GM21526 (cell line): ENCODE results near the gene PCGF6.
"Not testable (repeated sequence)": the region's sequence is repeated elsewhere in the genome, so short reads cannot be mapped to it uniquely, and the experiment has no call there.

Experiments
- ATAC-seq: cut with Tn5 transposase; IDR thresholded peaks from one replicate; pipeline ENCODE4 v1.9.1; 2021; ENCODE audit warnings: moderate library complexity; ENCODE audit not compliant: unreplicated experiment, low FRiP score

PCGF6 gene

DNA sequence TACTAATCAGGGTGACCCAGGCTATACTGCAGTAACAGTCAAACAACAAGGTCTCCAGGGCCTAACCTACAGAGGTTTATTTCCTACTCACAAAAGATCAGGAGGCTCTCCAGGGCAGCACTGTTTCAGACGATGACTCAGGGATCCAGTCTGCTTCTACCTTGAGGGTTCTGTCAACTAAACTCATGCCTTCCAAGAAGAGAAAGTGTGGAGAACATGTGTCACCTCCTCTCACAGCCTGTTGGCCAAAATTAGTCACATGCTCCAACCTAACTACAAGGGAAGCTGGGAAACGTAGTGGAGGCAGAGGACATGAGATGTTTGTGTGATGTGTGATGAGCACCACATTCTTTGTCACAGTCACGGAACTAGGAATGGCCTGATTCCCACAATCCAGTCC lies 88.7 kb downstream of the PCGF6 start:
- ATAC-seq, result no peak

DNA sequence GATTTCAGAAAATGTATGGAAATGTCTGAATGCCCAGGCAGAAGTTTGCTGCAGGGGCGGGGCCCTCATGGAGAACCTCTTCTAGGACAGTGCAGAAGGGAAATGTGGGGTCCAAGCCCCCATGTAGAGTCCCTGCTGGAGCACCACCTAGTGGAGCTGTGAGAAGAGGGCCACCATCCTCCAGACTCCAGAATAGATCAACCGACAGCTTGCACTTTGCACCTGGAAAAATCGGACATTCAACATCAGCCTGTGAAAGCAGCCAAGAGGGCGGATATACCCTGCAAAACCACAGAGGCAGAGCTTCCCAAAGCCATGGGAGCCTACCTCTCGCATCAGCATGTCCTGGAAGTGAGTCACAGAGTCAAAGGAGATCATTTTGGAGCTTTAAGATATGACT lies 91.0 kb downstream of the PCGF6 start:
- no peak for ATAC-seq

DNA sequence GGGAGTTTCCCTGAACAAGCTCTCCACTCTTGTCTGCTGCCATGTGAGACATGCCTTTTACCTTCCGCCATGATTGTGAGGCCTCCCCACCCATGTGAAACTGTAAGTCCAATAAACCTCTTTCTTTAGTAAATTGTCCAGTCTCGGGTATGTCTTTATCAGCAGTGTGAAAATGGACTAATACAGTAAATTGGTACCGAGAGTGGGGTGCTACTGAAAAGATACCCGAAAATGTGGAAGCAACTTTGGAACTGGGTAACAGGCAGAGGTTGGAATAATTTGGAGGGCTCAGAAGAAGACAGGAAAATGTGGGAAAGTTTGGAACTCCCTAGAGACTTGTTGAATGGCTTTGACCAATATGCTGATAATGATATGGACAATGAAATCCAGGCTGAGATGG lies 92.0 kb downstream of the PCGF6 start:
- not testable (repeated sequence) for ATAC-seq

DNA sequence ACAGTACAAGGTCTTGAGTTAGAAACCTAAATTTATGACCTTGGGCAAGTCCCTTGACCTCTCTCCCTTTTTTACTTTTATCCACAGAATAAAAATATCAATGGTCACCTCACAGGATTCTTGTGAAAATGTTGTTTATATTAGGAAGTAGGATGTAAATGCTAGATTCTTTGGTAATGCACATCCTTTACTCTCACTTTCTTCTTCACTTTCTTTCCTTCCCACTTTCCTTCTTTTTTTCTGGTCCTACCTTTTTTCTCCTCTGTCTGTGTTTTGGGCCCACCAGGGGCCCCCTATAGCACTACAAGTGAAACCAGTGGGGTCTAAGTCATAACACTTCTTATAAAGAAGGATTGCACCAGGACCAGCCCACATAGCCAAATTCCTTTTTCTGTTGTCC lies 93.1 kb downstream of the PCGF6 start:
- no peak for ATAC-seq

DNA sequence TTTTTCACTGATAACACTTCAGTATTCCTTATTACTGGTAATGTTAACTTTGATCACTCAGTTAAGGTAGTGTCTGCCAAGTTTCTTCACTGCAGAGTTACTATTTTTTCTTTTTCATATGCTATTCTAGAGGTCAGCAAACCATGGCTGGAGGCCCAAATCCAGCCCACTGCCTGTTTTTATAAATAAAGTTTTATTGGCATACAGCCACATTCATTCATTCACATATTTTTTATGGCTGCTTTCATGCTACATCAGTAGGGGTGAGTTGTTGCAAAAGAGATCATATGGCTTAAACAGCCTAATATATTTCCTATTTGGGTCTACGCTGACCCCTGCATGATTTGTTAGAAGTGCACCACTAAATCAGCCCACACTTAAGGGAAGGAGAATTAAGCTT lies 94.3 kb downstream of the PCGF6 start:
- ATAC-seq, result no peak

DNA sequence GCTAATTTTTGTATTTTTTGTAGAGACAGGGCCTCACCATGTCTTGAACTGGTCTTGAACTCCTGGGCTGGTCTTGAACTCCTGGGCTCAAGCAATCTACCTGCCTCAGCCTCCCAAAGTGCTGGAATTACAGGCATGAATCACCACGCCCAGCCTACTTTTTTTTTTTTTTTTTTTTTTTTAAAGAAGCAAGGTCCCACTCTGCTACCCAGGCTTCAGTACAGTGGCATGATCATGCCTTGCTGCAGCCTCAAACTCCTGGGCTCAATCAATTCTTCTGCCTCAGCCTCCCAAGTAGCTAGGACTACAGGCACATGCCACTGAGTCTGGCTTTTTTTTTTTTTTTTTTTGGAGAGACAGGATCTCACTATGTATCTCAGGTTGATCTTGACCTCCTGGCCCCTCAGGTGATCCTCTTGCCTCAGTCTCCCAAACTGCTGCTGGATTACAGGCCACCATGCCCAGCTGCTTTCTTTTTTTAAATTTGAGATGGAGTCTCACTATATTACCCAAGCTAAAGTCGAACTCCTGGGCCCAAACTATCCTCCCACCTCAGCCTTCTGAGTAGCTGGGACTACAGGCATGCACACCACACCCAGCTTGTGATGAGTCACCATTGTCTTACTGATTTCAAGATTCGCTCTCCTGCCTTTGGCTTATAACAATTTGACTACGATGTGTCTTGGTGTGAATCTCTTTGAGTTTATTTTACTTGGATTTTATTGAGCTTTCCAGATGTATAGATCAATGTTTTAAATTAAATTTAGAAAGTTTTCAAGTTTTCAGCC lies 96.2 kb downstream of the PCGF6 start:
- ATAC-seq, result no peak

DNA sequence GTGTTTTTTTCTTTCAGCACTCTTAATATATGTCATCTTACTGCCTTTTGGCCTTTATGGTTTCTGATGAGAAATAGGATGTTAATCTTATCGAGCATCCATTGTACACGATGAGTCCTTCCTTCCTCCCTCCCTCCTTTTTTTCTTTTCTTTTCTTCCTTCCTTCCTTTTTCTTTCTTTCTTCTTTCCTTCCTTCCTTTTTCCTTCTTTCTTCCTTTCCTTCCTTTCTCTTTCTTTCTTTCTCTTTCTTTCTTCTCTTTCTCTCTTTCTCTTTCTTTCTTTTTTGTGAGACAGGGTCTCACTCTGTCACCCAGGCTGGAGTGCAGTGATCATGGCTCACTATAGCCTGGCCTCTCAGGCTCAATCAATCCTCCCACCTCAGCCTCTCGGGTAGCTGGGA lies 96.8 kb downstream of the PCGF6 start:
- no peak for ATAC-seq
